HG03521 (cell line): ENCODE data around the gene TMEM169.
A peak's percentile ranks its signal among the peaks of the same experiment; 100 is the strongest.

Source experiments
- ATAC-seq: cut with Tn5 transposase; IDR thresholded peaks from one replicate; pipeline ENCODE4 v1.9.1; 2021; ENCODE audit warnings: mild to moderate bottlenecking, moderate library complexity; ENCODE audit not compliant: unreplicated experiment

The TMEM169 gene

DNA sequence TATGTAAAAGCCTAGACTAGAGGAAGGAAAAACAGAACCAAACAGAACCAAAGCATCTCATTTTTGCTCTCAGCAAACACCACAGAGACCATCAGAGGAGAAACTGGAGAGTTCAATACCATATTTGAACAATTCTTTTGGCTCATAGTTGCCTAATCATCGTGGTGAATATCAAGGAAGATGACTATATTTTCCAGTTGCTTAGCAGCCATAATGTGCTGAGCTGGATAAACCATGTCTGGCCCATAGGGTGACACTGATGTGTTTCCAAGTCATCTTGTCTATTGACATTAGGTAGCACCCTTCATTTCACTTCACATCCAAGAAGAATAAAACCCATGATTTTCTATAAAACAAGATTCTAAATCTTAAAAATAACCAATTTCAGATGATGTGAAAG lies 21.5 kb downstream of the TMEM169 start:
- no peak for ATAC-seq

GRCh38 chr2:216104691-216105090 lies 23.0 kb downstream of the TMEM169 start:
- no peak for ATAC-seq

DNA sequence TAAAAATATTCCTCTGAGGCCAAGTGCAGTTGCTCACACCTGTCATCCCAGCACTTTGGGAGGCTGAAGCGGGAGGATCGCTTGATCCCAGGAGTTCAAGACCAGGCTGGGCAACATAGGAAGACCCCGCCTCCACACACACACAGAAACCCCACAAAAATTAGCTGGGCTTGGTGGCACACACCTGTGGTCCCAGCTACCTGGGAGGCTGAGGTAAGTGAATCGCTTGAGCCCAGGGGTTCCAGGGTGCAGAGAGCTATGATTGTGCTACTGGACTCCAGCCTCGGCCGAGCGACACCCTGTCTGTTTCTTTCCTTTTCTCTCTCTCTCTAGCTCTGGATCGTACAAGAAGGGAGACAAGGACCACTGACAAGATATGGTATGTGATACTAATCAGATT lies 25.6 kb downstream of the TMEM169 start:
- no peak for ATAC-seq

DNA sequence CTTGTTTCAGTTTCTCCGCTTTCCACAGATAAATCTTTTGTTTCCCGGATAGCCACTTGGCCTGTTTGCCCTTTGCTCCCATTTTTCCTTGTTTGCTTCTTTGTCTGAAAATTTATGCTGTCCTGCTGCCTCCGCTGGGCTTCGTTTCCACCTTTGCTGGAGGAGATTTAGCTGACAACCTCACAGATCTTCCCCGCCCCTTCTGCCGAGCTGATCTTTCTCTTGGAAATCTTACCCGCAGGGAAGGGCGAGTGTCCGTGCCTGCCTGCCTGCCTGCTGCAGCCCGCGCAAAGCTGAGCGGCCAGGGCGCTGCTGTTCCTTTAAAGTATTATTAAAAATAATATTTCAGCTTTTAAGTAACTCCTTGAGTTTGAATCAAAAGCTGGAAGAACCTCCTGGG lies 26.0 kb downstream of the TMEM169 start:
- ATAC-seq: no peak

DNA sequence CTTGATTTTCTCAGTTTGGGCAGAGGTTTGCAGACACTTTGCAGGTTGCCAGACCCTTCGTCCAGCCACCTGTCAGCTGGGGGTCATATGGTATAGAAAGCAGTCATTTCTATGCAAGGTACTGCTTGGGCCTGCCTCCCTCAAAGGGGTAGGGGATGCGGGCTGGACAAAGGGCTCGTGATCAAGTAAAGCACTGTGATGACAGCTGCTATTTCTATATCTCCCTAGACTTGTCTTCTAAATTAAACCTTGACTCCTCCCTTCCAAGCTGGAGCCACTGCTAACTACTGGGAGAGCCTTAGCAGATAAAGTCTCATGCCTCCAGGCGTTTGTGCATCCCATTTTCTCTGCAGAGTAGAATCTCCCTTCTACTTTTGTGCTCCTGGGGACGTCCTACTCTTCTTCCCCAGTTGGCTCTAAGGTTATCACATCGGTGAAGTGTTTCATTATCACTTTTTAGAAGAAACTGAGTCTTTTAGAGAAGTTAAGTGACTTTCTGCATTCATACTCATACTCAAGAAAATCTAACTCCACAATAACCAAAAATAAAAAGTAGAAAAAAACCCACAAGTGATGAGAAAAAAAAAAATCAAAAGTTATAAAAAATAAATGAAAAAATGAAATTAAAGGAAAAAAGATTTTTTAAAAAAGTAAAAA lies 26.7 kb downstream of the TMEM169 start:
- ATAC-seq: no peak

DNA sequence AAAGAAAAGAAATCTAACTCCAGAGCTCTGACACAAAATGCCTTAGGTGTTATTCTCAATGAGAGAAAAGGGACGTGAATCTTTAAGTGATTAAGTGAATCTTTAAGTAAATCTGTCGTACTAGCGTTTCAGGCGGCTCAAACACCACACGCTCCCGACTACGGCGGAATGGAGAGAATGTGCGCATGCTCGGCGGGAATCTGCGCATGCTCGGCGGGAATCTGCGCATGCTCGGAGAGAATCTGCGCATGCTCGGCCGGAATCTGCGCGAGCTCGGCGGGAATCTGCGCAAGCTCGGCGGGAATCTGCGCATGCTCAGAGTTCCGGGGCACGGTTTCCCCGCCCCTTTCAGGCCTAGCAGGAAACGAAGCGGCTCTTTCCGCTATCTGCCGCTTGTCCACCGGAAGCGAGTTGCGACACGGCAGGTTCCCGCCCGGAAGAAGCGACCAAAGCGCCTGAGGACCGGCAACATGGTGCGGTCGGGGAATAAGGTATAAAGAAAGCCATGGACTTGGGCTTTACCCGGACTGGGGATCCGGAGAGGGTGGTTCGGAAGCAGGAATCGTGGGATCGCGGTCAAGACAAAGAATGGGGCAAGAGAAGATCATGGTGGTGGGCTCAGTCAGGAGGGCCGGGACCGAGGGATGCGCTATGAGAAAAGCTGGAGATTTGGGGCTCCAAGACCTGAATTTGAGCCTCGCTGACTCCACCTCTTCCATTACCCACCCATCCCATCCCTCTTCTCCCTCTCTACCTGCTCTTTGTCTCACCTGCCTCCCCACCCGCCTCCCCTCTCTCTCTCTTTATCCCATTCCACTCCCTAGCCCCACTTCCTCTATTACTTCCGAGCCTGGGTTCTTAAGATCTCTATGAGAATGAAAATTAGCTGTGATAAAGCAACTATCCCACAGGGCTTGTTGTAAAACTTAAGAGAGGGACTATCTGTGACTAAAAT lies 27.5 kb downstream of the TMEM169 start, which contains the start of gene XRCC5:
Gene XRCC5 (plus strand): TSS at position 382 of the 955 bp plus-strand sequence. CDS start 89 bp downstream, at position 471.
- ATAC-seq: peak; percentile 51

GRCh38 chr2:216109962-216110614 lies 28.4 kb downstream of the TMEM169 start:
- no peak for ATAC-seq

- no peak for ATAC-seq
These were observed 28.9 kb downstream of the TMEM169 start for GRCh38 chr2:216110620-216111019.

DNA sequence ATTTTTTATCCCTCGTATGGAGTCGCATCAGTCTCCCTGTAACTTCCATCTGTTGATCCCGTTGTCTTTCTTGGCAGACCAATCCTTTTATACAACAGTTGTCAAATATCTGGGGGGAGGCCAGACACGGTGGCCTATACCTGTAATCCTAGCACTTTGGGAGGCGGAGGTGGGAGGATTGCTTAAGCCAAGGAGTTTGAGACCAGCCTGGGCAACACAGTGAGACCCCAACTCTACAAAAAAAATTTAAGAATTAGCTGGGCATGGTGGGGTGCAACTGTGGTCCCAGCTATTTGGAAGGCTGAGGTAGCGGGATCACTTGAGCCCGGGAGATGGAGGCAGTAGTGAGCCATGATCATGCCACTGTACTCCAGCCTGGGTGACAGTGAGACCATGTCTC lies 29.4 kb downstream of the TMEM169 start:
- ATAC-seq: no peak

DNA sequence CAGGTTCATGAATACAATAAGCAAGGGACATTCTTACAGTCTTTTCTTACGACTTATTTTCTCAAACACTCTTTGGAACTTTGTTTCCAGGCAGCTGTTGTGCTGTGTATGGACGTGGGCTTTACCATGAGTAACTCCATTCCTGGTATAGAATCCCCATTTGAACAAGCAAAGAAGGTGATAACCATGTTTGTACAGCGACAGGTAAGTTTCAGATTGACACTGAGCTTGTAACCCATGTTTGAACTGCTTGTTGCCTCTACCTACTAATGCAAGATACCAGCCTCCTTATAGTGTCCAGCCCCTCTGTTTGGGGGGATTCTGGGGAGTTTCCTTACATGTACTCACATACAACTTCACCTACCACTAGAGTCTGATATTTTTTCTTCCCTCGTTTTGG lies 31.2 kb downstream of the TMEM169 start:
- no peak for ATAC-seq

GRCh38 chr2:216113572-216113971 lies 31.9 kb downstream of the TMEM169 start:
- peak; percentile 61 for ATAC-seq

GRCh38 chr2:216114382-216114713 lies 32.6 kb downstream of the TMEM169 start:
- no peak for ATAC-seq

GRCh38 chr2:216114714-216115531 lies 33.2 kb downstream of the TMEM169 start:
- ATAC-seq: peak; percentile 48

GRCh38 chr2:216116418-216116817 lies 34.7 kb downstream of the TMEM169 start:
- no peak for ATAC-seq

GRCh38 chr2:216117561-216118340 lies 36.0 kb downstream of the TMEM169 start:
- ATAC-seq: no peak

DNA sequence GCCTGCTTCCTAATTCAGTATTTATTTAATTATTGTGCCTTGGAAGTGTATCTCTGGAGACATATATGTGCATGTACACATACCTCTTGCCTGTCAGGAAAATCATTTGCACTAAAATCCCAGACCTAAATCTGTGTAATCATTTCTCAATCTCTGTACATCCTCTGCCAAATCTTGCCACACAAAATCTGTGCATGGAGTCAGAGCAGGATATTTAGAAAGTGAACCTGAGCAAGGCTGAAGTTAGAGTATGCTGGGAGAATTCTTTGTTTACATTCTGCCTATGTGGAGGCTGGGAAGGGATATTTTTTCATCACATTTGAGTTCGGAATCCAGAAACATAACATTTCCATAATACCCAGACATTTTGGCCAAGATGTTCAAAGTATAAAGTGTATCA lies 36.8 kb downstream of the TMEM169 start:
- no peak for ATAC-seq

DNA sequence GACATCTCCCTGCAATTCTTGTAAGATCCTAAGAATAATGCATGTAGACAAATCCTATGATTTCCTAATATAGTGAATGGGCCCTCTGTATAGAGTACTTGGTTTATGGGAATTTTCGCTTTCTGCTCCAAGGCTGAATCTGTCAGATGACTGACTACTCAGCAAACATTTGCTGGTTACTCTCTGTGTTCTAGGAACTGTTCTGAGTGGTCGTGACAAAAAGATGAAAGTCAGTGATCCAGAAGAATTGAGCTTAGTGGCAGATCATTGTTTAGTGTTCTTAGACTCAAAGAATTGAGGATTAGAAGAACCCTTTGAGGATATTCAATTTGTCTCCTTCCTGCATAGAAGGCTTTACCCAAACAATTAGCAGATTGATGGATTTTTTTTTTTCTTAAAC lies 37.4 kb downstream of the TMEM169 start:
- ATAC-seq: no peak

- ATAC-seq: no peak
These were observed 38.3 kb downstream of the TMEM169 start for GRCh38 chr2:216119986-216120385.

DNA sequence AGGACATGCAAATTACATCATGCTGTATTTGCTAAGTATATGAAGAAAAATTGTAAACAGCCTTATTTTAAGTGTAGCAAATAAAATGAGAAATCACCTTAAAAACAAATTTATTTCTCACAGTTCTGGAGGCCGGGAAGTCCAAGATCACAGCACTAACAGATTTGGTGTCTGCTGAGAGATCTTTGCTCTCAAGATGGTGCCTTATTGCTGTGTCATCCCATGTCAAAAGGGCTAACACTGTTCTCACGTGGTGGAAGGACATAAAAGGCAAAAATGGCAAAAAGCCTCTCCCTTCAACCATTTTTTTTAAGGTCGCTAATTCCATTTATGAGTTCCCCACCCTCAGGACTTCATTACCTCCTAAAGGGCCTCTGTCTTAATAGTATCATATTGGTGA lies 39.5 kb downstream of the TMEM169 start:
- ATAC-seq: no peak

DNA sequence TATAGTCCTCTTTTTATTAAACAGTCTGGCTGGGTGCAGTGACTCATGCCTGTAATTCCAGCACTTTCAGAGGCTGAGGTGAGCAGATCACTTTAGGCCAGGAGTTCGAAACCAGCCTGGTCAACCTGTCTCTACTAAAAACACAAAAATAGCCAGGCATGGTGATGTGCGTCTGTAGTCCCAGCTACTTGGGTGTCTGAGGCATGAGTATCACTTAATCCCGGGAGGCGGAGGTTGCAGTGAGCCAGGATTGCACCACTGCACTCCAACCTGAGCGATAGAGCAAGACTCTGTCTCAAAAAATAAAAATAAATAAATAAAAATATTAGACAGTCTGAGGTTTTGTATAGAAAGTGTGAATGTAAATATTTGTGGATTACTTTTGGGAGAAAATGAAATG lies 45.2 kb downstream of the TMEM169 start:
- no peak for ATAC-seq
